GM21825 (cell line): ENCODE results near the gene HLTF.
A peak's percentile ranks its signal among the peaks of the same experiment; 100 is the strongest.
"Not testable (repeated sequence)": the region's sequence is repeated elsewhere in the genome, so short reads cannot be mapped to it uniquely, and the experiment has no call there.

Experiments
- ATAC-seq: cut with Tn5 transposase; IDR thresholded peaks from one replicate; pipeline ENCODE4 v1.9.1; 2021; ENCODE audit warnings: mild to moderate bottlenecking, moderate library complexity; ENCODE audit not compliant: unreplicated experiment

HLTF gene

GRCh38 chr3:149086232-149086988 is at the start of gene HLTF:
Gene HLTF (minus strand): TSS chr3:149086533. CDS start chr3:149086336, 197 bp downstream.
- peak; percentile 99 for ATAC-seq

- no peak for ATAC-seq
These were observed 48.2 kb upstream of the HLTF start for GRCh38 chr3:149134575-149134974.

- no peak for ATAC-seq
These were observed 45.3 kb upstream of the HLTF start for GRCh38 chr3:149131589-149131988.

- peak; percentile 97 for ATAC-seq
These were observed 43.2 kb upstream of the HLTF start, which contains the start of gene HPS3 for GRCh38 chr3:149129326-149130205. Gene HPS3 (plus strand): TSS chr3:149129638. CDS start chr3:149129724, 86 bp downstream.

GRCh38 chr3:149128821-149129220 is 42.5 kb upstream of the HLTF start:
- no peak for ATAC-seq

- no peak for ATAC-seq
These were observed 36.6 kb upstream of the HLTF start for GRCh38 chr3:149122721-149123578.

- no peak for ATAC-seq
These were observed 34.0 kb upstream of the HLTF start for GRCh38 chr3:149120051-149120972.

GRCh38 chr3:149119466-149119865 is 33.1 kb upstream of the HLTF start:
- ATAC-seq: no peak

GRCh38 chr3:149118724-149119123 is 32.4 kb upstream of the HLTF start:
- ATAC-seq: no peak

GRCh38 chr3:149115114-149115513 is 28.8 kb upstream of the HLTF start:
- ATAC-seq: no peak

- no peak for ATAC-seq
These were observed 28.1 kb upstream of the HLTF start for GRCh38 chr3:149114458-149114857.

GRCh38 chr3:149104484-149104883 is 18.2 kb upstream of the HLTF start:
- ATAC-seq: no peak

GRCh38 chr3:149101641-149102040 is 15.3 kb upstream of the HLTF start:
- ATAC-seq: no peak

- ATAC-seq: no peak
These were observed 14.8 kb upstream of the HLTF start for GRCh38 chr3:149101154-149101553.

GRCh38 chr3:149097987-149098386 is 11.7 kb upstream of the HLTF start:
- ATAC-seq: not testable (repeated sequence)

- peak; percentile 82 for ATAC-seq
These were observed 9.2 kb upstream of the HLTF start for GRCh38 chr3:149095487-149095886.

- ATAC-seq: no peak
These were observed 5.7 kb upstream of the HLTF start for GRCh38 chr3:149091983-149092382.

GRCh38 chr3:149090907-149091306 is 4.6 kb upstream of the HLTF start:
- no peak for ATAC-seq

- no peak for ATAC-seq
These were observed 4.1 kb upstream of the HLTF start for GRCh38 chr3:149090461-149090860.

GRCh38 chr3:149089395-149089794 is 3.1 kb upstream of the HLTF start:
- no peak for ATAC-seq
